HepG2 (cell line): Measurements from ENCODE around the gene PSD. TPM values are rescaled to one million over a fixed set of nuclear protein-coding genes. Genes with fewer than 3 reads are reported as not detected.

Experiments
- CAMTA2 ChIP-seq: sonication (generic); formaldehyde crosslinking; IDR thresholded peaks from 2 replicates; pipeline ENCODE4 v1.4.0; 2020; ENCODE audit warnings: mild to moderate bottlenecking, missing genetic modification reagents, borderline replicate concordance
- CBX1 ChIP-seq: IDR thresholded peaks from one replicate; pipeline ENCODE4 v1.6.1; 2016; ENCODE audit warnings: antibody characterized with exemption, low read depth
- CREBL2 ChIP-seq: sonication (generic); formaldehyde crosslinking; IDR thresholded peaks from 2 replicates; pipeline ENCODE4 v1.8.1; 2023; ENCODE audit warnings: missing genetic modification reagents, mild to moderate bottlenecking, borderline replicate concordance
- FUBP1 ChIP-seq: sonication (generic); formaldehyde crosslinking; IDR thresholded peaks from 2 replicates; pipeline ENCODE4 v1.5.1; 2020; ENCODE audit warnings: missing genetic modification reagents, mild to moderate bottlenecking, borderline replicate concordance
- KDM5B ChIP-seq: sonication (generic); formaldehyde crosslinking; IDR thresholded peaks from 2 replicates; pipeline ENCODE4 v1.4.0; 2020; ENCODE audit warnings: missing genetic modification reagents, mild to moderate bottlenecking, borderline replicate concordance
- KIAA2018 ChIP-seq: sonication (generic); formaldehyde crosslinking; IDR thresholded peaks from 2 replicates; pipeline ENCODE4 v1.5.0; 2020; ENCODE audit warnings: mild to moderate bottlenecking, missing genetic modification reagents, borderline replicate concordance
- MEF2D ChIP-seq: sonication (generic); formaldehyde crosslinking; IDR thresholded peaks from 2 replicates; pipeline ENCODE4 v1.5.1; 2020; ENCODE audit warnings: mild to moderate bottlenecking, missing genetic modification reagents
- MEIS1 ChIP-seq: sonication (generic); formaldehyde crosslinking; IDR thresholded peaks from 2 replicates; pipeline ENCODE4 v1.9.0; 2021; ENCODE audit warnings: mild to moderate bottlenecking, missing genetic modification reagents, moderate library complexity, borderline replicate concordance
- MIER2 ChIP-seq: IDR thresholded peaks from 2 replicates; pipeline ENCODE4 v1.6.1; 2016; ENCODE audit warnings: missing biosample characterization, missing genetic modification reagents
- MTF1 ChIP-seq: sonication (generic); formaldehyde crosslinking; IDR thresholded peaks from 2 replicates; pipeline ENCODE4 v1.5.0; 2020; ENCODE audit warnings: missing genetic modification reagents
- PPARG ChIP-seq: conservative IDR thresholded peaks from 2 replicates; pipeline ENCODE4 v1.6.1; 2016; ENCODE audit warnings: missing biosample characterization, missing genetic modification reagents
- REPIN1 ChIP-seq: sonication (generic); formaldehyde crosslinking; IDR thresholded peaks from 2 replicates; pipeline ENCODE4 v1.8.0; 2022; ENCODE audit warnings: missing genetic modification reagents, low read depth, mild to moderate bottlenecking, borderline replicate concordance
- RFX5 ChIP-seq: IDR thresholded peaks from 2 replicates; pipeline ENCODE4 v1.6.1; 2011; ENCODE audit warnings: low read depth, low read length, improper control_type of control experiment
- SMYD3 ChIP-seq: sonication (generic); formaldehyde crosslinking; IDR thresholded peaks from 2 replicates; pipeline ENCODE4 v1.8.1; 2023; ENCODE audit warnings: mild to moderate bottlenecking, missing genetic modification reagents
- TAF1 ChIP-seq: sonication (generic); formaldehyde crosslinking; IDR thresholded peaks from 2 replicates; pipeline ENCODE4 v1.4.0; 2020; ENCODE audit warnings: missing genetic modification reagents
- TCF7 ChIP-seq: sonication (generic); IDR thresholded peaks from 2 replicates; pipeline ENCODE4 v1.6.1; 2016; ENCODE audit warnings: antibody characterized with exemption, low read depth
- ZFP36L1 ChIP-seq: sonication (generic); formaldehyde crosslinking; IDR thresholded peaks from 2 replicates; pipeline ENCODE4 v1.8.0; 2022; ENCODE audit warnings: mild to moderate bottlenecking, missing genetic modification reagents, moderate library complexity
- ZNF124 ChIP-seq: sonication (generic); formaldehyde crosslinking; IDR thresholded peaks from 2 replicates; pipeline ENCODE4 v1.4.0; 2020; ENCODE audit warnings: missing genetic modification reagents
- ZNF326 ChIP-seq: sonication (generic); formaldehyde crosslinking; IDR thresholded peaks from 2 replicates; pipeline ENCODE4 v1.4.0; 2020; ENCODE audit warnings: missing genetic modification reagents, borderline replicate concordance
- ZNF331 ChIP-seq: sonication (generic); formaldehyde crosslinking; IDR thresholded peaks from 2 replicates; pipeline ENCODE4 v1.4.0; 2020; ENCODE audit warnings: missing genetic modification reagents
- ZNF768 ChIP-seq: sonication (generic); formaldehyde crosslinking; IDR thresholded peaks from 2 replicates; pipeline ENCODE4 v1.4.0; 2020; ENCODE audit warnings: missing genetic modification reagents
- polyA plus RNA-seq, 8 experiments: library from polyadenylated mRNA; depleted of rRNA in 3 of 8; stranded (reverse) in 7 of 8; unstranded in 1 of 8; fragments of >200 nt; fragmentation: Illumina TruSeq in 4 of 8; extraction: Trizol in 4 of 8; gene quantifications; 2 replicates each; pipeline versions ENCODE4 v1.2.1 to v1.2.3, GENCODE V29; 2011 to 2016; ENCODE audit warnings: low read depth in 4 of 8, missing spikeins in 1 of 8, mixed read lengths in 1 of 8; ENCODE audit not compliant: insufficient read depth in 1 of 8
- total RNA-seq, 5 experiments: library from RNA; depleted of rRNA; stranded (reverse); fragments of >200 nt; fragmentation: Illumina TruSeq; extraction: Trizol; gene quantifications; 2 replicates each; pipeline ENCODE4 v1.2.3, GENCODE V29; 2016; ENCODE audit warnings: low read depth in 1 of 5

PSD gene
- total and polyA plus RNA-seq, 2 of the 13 experiments (the other 11 are each of a cell fraction or from before 2014, with no cell fraction given): 0.35 to 0.58 TPM

- TF ChIP-seq KIAA2018 (no peak), CBX1 (peak; percentile 30), PPARG (CRISPR knock-in tag) (peak; percentile 76), MEF2D (CRISPR knock-in tag) (no peak), ZNF768 (peak; percentile 64), ZNF326 (CRISPR knock-in tag) (no peak), CREBL2 (no peak; the same call in 1 of the 2 replicates), ZNF331 (CRISPR knock-in tag) (peak; percentile 91), REPIN1 (peak; percentile 86), SMYD3 (CRISPR knock-in tag) (peak; percentile 71), ZFP36L1 (CRISPR knock-in tag) (0 out of 2 replicates have a peak, but pooled peaks have one; percentile 28), FUBP1 (CRISPR knock-in tag) (no peak), TAF1 (CRISPR knock-in tag) (peak; percentile 79), MIER2 (CRISPR knock-in tag) (peak; percentile 91), TCF7 (no peak), MTF1 (CRISPR knock-in tag) (peak; percentile 53; the same call in 1 of the 2 replicates), MEIS1 (no peak), KDM5B (CRISPR knock-in tag) (peak; percentile 38), RFX5 (peak; percentile 71), CAMTA2 (0 out of 2 replicates have a peak, but pooled peaks have one; percentile 63), ZNF124 (peak; percentile 92)
Observed at GRCh38 chr10:102420714-102421506, 2.3 kb upstream of the PSD start, which contains the start of gene FBXL15 (continued).
